H1 (cell line): Measurements from ENCODE around the gene ADAM19. TPM values are rescaled to one million over a fixed set of nuclear protein-coding genes. Genes with fewer than 3 reads are reported as not detected.

Source experiments
- ASH2L ChIP-seq: fragments of 200-600, 300-600 bp; sonication (generic); IDR thresholded peaks from one replicate; pipeline ENCODE4 v1.7.1; 2017; ENCODE audit warnings: low read length
- CBX8 ChIP-seq: fragments of 300-800, 300-1000 bp; sonication (generic); IDR thresholded peaks from 2 replicates; pipeline ENCODE4 v1.7.1; 2016; ENCODE audit warnings: low read depth, low read length, borderline replicate concordance
- CHD2 ChIP-seq: IDR thresholded peaks from 2 replicates; pipeline ENCODE4 v1.6.1; 2012; ENCODE audit warnings: low read length, improper control_type of control experiment
- FOSL1 ChIP-seq: IDR thresholded peaks from 2 replicates; pipeline ENCODE4 v1.6.1; 2011; ENCODE audit warnings: mild to moderate bottlenecking, low read depth, low read length, moderate library complexity; ENCODE audit not compliant: insufficient read depth
- GABPA ChIP-seq: IDR thresholded peaks from 2 replicates; pipeline ENCODE4 v1.6.1; 2011; ENCODE audit warnings: mild to moderate bottlenecking, low read length, moderate library complexity, borderline replicate concordance; ENCODE audit not compliant: insufficient read depth
- SAP30 ChIP-seq: fragments of 300-600 bp; sonication (generic); IDR thresholded peaks from 2 replicates; pipeline ENCODE4 v1.7.1; 2012; ENCODE audit warnings: low read length, moderate library complexity, mild to moderate bottlenecking, inconsistent platforms; ENCODE audit not compliant: insufficient read depth, insufficient replicate concordance
- USF2 ChIP-seq: IDR thresholded peaks from 2 replicates; pipeline ENCODE4 v1.6.1; 2011; ENCODE audit warnings: low read length, improper control_type of control experiment
- polyA plus RNA-seq, 7 experiments: library from polyadenylated mRNA; depleted of rRNA in 3 of 7; stranded (reverse) in 5 of 7; unstranded in 2 of 7; fragments of >200 nt in 5 of 7; fragments of 200-250 nt in 2 of 7; gene quantifications; 1 replicate in 5 of 7; 2 replicates in 1 of 7; 4 replicates in 1 of 7; pipeline versions ENCODE4 v1.2.1 to v1.2.3, GENCODE V29; 2011 to 2013; ENCODE audit warnings: missing spikeins in 2 of 7, mixed read lengths in 2 of 7
- total RNA-seq: library from RNA; stranded (reverse); fragmentation: NEBNext Ultra II Directional; extraction: Animal tissue kit (Norgen Biotek cat#: 25700); gene quantifications from 2 replicates; pipeline ENCODE4 v1.2.1, GENCODE V29; 2021

The ADAM19 gene
- total and polyA plus RNA-seq, 2 of the 8 experiments (the other 6 are each of a cell fraction or from before 2014, with no cell fraction given), result 6.5 to 22.7 TPM

- TF ChIP-seq GABPA, result no peak
- no peak for TF ChIP-seq CHD2
- no peak for TF ChIP-seq USF2
- TF ChIP-seq ASH2L, result no peak
- no peak for TF ChIP-seq CBX8
- no peak for TF ChIP-seq FOSL1
- no peak for TF ChIP-seq SAP30
Measured at GRCh38 chr5:157524887-157525286, 50.7 kb downstream of the ADAM19 start (continued).
